ENCODE data around the gene KBTBD8.

The KBTBD8 gene, protein sequence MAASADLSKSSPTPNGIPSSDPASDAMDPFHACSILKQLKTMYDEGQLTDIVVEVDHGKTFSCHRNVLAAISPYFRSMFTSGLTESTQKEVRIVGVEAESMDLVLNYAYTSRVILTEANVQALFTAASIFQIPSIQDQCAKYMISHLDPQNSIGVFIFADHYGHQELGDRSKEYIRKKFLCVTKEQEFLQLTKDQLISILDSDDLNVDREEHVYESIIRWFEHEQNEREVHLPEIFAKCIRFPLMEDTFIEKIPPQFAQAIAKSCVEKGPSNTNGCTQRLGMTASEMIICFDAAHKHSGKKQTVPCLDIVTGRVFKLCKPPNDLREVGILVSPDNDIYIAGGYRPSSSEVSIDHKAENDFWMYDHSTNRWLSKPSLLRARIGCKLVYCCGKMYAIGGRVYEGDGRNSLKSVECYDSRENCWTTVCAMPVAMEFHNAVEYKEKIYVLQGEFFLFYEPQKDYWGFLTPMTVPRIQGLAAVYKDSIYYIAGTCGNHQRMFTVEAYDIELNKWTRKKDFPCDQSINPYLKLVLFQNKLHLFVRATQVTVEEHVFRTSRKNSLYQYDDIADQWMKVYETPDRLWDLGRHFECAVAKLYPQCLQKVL

DNA sequence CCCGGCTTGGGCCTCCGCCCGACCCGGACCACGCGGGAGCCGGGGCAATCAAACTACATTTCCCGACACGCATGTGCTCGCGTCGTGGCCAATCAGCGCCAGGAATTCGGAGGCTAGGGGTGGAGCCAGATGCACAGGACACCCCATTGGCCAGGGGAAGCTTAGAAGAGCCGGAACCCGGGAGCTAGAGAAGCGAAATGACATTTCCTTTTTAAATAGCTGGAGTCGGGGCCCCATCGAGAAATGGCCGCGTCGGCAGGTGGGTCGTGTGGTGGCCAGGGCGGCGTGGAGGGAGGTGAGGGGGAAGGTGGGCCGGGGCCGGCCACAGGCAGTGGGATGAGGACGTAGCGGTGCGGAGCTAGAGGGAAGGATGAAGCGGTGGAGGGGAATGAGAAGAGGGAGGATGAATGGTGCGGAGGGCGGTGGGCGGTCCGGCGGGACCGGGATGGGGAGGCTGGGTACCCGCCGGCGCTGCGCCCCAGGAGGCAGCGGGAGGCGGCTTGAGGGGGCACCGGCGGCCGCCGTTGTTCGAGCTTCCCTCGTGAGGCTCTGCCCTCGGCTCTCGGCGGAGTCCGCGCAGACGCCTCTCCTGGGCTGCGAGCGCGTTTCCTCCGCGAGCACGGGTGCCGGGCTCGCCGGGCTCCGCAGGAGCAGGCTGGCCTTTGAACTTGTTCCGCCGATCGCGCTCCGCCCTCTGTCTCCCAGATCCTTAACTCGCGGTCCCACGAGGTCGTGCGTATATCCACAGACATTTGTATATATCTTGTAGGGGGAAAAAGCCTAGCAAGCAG is at the start of gene KBTBD8:
KBTBD8 (plus strand) TSS at position 195 of the 791 bp plus-strand sequence; CDS start at position 244, 49 bp downstream.
- DNase-seq = peak; percentile 84

DNA sequence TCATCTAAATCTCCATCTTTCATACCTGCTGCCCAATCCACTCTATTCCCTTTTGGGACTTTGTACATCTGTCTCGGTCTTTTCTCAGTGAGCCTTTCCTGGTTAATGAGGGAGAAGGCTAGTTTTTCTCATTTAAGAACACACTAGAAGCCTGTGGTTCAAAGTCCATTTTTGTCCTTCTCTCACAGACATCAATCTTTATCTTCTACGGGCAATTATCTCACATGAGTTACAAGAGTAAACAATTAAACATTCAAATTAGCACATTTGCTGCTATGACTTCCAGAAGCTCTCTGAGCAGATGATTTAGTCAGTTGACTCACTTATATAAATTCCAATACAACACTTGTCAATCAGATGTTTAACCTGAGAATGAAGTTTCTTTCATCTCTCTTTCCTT is 49.3 kb upstream of the KBTBD8 start:
- DNase-seq = no peak

- no peak for DNase-seq
Observed at GRCh38 chr3:66949898-66950297, 48.2 kb upstream of the KBTBD8 start.

DNA sequence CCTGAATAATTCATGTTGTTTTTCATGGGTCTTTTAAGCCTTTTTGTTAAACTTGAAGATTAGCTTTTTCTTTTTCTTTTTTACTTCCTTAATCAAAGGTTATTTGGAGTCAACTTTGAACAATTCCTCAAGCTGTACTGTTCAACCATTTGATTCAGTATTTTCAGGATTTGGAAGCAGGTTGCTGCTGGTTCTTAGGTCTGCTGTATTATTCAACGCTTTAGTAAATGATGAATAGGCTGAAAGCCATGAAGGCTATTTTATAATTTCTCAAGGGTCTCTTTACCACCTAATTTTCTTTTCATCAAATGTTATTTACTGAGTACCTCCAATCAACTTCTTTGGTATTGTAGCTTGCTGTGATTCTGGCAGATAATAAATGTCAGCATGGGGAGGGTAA is 45.8 kb upstream of the KBTBD8 start:
- no peak for DNase-seq

GRCh38 chr3:66953934-66954445 is 44.1 kb upstream of the KBTBD8 start:
- DNase-seq = no peak

DNA sequence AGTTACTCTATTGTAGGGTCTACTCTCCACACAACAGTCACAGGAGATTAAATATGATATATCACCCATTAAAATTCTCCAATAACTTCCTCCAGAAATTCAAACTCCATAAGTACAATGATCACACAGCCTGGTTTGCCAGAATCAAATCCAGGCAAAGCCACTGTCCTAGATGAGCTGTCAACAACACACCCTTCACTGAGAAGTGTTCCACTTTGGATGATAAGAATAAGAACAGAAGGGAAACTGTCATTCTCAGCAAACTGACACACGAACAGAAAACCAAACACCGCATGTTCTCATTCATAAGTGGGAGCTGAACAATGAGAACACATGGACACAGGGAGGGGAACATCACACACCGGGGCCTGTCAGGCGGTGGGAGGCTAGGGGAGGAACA is 41.4 kb upstream of the KBTBD8 start:
- no peak for DNase-seq

- DNase-seq = no peak
Observed at GRCh38 chr3:66957367-66957766, 40.7 kb upstream of the KBTBD8 start.

DNA sequence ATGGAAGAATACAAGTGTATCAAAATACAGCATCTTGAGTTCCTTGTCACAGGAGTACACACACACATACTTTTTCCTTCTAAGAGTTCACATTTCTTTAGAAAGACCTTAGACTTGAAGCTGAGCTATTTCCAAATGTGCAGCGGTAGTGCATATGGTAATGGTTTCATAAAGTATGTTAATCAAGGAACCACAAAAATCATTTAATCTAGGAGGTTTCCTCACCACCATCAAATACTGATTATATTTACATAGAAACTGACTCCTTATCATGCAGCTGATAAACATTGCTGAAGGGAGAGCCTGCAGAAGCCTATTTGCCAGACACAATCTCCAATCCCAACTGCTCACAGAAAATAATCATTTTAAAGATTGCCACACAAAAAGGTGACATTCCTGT is 40.0 kb upstream of the KBTBD8 start:
- no peak for DNase-seq

DNA sequence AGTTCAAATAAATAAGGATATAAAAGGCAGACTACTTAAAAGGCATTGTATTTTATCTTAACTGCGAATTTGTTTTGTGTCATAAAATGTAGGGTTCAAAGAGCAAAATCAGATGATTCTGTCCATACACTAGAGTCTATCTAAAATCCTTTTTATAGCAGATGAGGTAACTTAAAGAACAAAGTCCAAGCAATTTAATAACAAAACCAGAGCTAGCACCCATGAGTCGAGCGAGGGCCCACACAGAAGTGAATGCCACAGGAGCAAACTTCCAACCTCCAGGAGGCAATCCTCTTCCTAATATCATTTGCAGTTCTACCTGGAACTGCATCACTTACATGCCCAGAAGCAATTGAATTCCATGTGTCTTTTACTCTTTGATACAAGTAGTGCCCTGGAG is 35.4 kb upstream of the KBTBD8 start:
- no peak for DNase-seq

- DNase-seq = no peak
Observed at GRCh38 chr3:66971245-66971644, 26.9 kb upstream of the KBTBD8 start.

GRCh38 chr3:66971891-66972551 is 26.1 kb upstream of the KBTBD8 start:
- DNase-seq = peak; percentile 38

DNA sequence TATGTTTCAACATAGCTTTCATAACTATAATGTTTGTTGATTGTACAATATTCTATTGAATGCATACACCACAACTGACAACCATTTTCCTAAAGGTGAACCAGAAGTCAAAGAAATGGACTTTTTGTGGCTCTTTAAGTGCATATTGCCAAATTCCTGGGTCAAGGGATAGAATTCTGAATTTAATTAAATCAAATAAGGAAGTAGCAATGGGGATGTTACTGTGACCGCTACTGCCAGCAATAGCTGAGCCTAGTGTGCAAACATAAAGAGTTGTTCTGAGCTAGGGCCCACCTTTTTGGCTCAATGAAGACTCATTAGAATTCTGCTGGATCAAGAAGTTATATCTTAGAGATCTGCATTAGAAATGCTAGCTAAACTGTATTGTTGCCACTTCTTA is 17.3 kb upstream of the KBTBD8 start:
- no peak for DNase-seq

- no peak for DNase-seq
Observed at GRCh38 chr3:66983101-66983500, 15.0 kb upstream of the KBTBD8 start.

DNA sequence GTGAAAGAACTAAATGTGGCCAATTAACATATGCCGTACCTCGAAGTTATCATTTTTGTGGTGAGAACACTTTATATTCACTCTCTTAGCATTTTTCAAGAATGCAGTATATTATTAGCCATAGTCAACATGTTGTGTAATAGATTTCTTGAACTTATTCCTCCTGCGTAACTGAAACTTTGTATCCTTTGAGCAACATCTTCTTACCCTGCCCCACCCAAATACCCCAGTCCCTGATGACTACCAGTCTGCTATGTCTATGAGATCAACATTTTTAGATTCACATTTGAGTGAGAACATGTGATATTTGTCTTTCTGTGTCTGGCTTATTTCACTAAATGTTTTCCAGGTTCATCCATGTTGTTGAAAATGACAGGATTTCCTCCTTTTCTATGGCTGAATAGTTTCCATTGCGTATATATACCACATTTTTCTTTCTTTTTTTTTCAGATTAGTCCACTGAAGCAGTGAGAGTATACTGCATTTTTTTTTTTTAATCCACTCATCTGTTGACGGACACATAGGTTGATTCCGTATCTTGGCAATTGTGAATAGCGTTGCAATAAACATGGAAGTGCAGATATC is 12.7 kb upstream of the KBTBD8 start:
- DNase-seq = no peak

GRCh38 chr3:66986406-66986805 is 11.7 kb upstream of the KBTBD8 start:
- DNase-seq = no peak

GRCh38 chr3:66989241-66989640 is 8.9 kb upstream of the KBTBD8 start:
- DNase-seq = no peak

DNA sequence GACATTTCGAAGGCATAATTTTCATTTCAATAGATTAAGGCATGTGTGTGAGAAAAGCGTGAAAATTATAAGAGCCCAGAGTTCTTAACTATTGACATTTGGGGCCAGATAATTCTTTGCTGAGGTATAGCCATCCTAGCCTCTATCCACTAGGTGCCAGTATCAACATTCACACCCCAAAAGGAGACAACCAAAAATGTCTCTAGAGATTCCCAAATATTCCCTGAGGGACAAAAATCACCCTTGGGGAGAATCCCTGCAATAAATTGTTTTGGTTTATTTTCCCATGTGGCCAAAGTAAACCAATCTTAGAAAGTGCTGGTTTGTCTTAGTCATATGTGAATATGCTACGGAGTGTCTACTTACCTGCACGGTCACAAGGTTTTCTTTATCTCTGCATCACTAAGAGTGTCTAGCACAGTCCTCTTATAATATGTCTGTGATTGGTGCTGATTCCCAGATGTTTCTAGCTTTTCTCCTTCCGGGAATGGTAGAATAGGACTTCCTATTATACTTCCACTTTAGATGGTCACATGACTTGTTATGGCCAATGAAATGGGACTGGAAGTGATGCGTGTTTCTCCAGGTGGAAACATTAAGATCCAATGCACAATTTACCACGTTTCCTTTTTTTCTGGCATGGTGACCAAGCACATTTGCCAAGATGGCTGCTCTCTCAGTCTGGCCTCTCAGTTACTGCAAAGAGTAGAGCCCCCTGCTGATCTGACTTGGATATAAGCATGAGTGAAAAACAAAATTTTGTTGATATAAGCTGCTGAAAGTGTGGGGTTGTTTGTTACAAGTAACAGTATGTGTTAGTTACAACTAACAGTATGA is 8.0 kb upstream of the KBTBD8 start:
- no peak for DNase-seq

DNA sequence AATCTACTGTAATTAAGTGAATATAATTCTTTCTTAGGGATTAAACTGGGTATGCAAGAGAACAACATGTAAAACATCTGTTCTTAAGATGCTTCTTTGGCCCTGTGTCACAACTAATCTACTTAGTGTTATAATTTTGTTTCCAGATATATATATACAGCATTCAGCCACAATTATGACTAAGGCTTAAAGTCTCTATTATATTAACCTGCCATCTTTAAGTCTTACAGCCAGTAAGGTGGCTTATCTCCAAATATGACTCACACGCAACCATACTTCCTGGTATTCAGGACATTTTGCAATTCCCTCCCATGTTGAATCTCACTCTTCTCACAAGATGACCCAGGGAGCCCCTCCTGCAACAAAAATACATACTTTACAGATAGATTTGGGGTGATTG is 6.6 kb upstream of the KBTBD8 start:
- no peak for DNase-seq

GRCh38 chr3:66993082-66993481 is 5.0 kb upstream of the KBTBD8 start:
- no peak for DNase-seq

DNA sequence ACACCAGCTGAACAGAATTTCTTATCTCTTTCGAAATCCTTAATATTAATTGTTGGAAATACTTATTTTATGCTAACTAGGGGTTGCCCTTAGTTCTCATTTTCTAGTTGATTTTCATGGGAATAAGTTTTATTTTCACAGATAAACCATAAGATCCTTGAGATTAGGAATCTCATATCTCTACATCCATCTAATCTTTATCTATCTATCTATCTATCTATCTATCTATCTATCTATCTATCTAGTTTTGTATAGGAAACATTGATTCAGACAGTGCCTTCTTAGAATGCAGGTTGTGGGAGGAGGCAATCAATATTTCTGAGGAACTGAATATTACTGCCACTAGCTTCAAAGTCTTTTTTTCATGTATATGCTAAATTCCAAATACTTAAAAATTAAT is 3.5 kb upstream of the KBTBD8 start:
- no peak for DNase-seq

GRCh38 chr3:66996696-66997095 is 1.4 kb upstream of the KBTBD8 start:
- no peak for DNase-seq

All from NCI-H1436 (cell line).